Spleen (tissue), 11 donors: ENCODE measurements around the gene GIGYF1. TPM values are rescaled to one million over a fixed set of nuclear protein-coding genes. Genes with fewer than 3 reads are reported as not detected.
A peak's percentile ranks its signal among the peaks of the same experiment; 100 is the strongest.
"Not testable (repeated sequence)": the region's sequence is repeated elsewhere in the genome, so short reads cannot be mapped to it uniquely, and the experiment has no call there.

ENCODE experiments used
- DNase-seq: peaks from one replicate; pipeline ENCODE4 v3.0.0-alpha.2; 2020
- H3K27ac ChIP-seq, 8 donors: fragments of 200-600 bp; sonication (generic) in 7 of 8; 1 replicate in 4 of 8; 2 replicates in 4 of 8; pipeline versions ENCODE4 v1.5.0 to v1.8.0; 2016 to 2021; ENCODE audit warnings: inconsistent platforms in 4 of 8, mild to moderate bottlenecking in 4 of 8, moderate library complexity in 1 of 8
- H3K27me3 ChIP-seq, 7 donors: fragments of 200-600 bp; sonication (generic) in 6 of 7; replicated peaks in 1 of 7; 1 replicate in 4 of 7; 2 replicates in 3 of 7; pipeline versions ENCODE4 v1.5.0 to v1.8.0; 2016 to 2021; ENCODE audit warnings: inconsistent platforms in 3 of 7, mild to moderate bottlenecking in 1 of 7
- H3K36me3 ChIP-seq, 6 donors: fragments of 200-600 bp; sonication (generic) in 5 of 6; 1 replicate in 4 of 6; 2 replicates in 2 of 6; pipeline versions ENCODE4 v1.5.0 to v1.8.0; 2016 to 2021; ENCODE audit warnings: inconsistent platforms in 2 of 6
- H3K4me1 ChIP-seq, 6 donors: fragments of 200-600 bp; sonication (generic) in 5 of 6; 1 replicate in 3 of 6; 2 replicates in 3 of 6; pipeline versions ENCODE4 v1.5.0 to v1.8.0; 2016 to 2021; ENCODE audit warnings: inconsistent platforms in 3 of 6
- H3K4me3 ChIP-seq, 8 donors: fragments of 200-600 bp; sonication (generic) in 7 of 8; 1 replicate in 4 of 8; 2 replicates in 4 of 8; pipeline versions ENCODE4 v1.5.0 to v1.8.0; 2016 to 2021; ENCODE audit warnings: inconsistent platforms in 4 of 8, mild to moderate bottlenecking in 4 of 8, moderate library complexity in 2 of 8
- H3K9me3 ChIP-seq, 8 donors: fragments of 200-600 bp; sonication (generic) in 7 of 8; 1 replicate in 4 of 8; 2 replicates in 4 of 8; pipeline versions ENCODE4 v1.5.0 to v1.8.0; 2016 to 2021; ENCODE audit warnings: inconsistent platforms in 4 of 8
- CTCF ChIP-seq, 11 experiments: fragments of 200-600 bp in 7 of 11; fragments of 450-650 bp in 4 of 11; sonication (generic) in 4 of 11; IDR thresholded peaks in 8 of 11; conservative IDR thresholded peaks in 3 of 11; 1 replicate in 7 of 11; 2 replicates in 4 of 11; pipeline versions ENCODE4 v1.4.0 to v1.8.0; 2016 to 2021; ENCODE audit warnings: antibody characterized with exemption in 11 of 11, inconsistent platforms in 4 of 11, mild to moderate bottlenecking in 1 of 11
- POLR2A ChIP-seq, 3 donors: fragments of 450-650 bp; IDR thresholded peaks; one replicate each; pipeline ENCODE4 v1.5.1; 2017; ENCODE audit warnings: antibody characterized with exemption in 3 of 3, mild to moderate bottlenecking in 1 of 3
- POLR2AphosphoS5 ChIP-seq, 3 donors: sonication (generic); formaldehyde crosslinking; IDR thresholded peaks; one replicate each; pipeline ENCODE4 v1.5.1; 2017; ENCODE audit warnings: antibody characterized with exemption in 3 of 3
- WGBS, 5 donors: extraction: QIAGEN DNeasy Blood & Tissue Kit in 3 of 5; methylation state at CpG; one replicate each; pipeline versions ENCODE4 v1.1.5 to v1.1.7; 2013 to 2018; 5-methylcytosine and 5-hydroxymethylcytosine counted together
- intact Hi-C: fragments of 100-400 bp; cut with DNase I; formaldehyde crosslinking; loops from one replicate; pipeline ENCODE4 v1.15.0; 2023; ENCODE audit warnings: low total_unique reads
- polyA plus RNA-seq, 3 donors: library from polyadenylated mRNA; stranded (reverse); fragments of 200-250 nt; gene quantifications; one replicate each; pipeline ENCODE4 v1.2.1, GENCODE V29; 2013
- total RNA-seq, 7 donors: library from RNA; depleted of rRNA in 3 of 7; stranded (reverse); fragments of >200 nt in 3 of 7; fragmentation: NEBNext Ultra II Directional in 4 of 7; extraction: Animal tissue kit (Norgen Biotek cat#: 25700) in 4 of 7; gene quantifications; one replicate each; pipeline versions ENCODE4 v1.1.0 to v1.2.1, GENCODE V29; 2016 to 2021
- donor health status: healthy with polysubstance abuse.
- donor health status: DM: no; HTN: no; CAD: no; lungs with moderate emphysema.
- donor health status: DM: no; HTN: no; CAD: no.
- donor health status: Bipolar disorder and iron deficiency.
- donor health status: healthy.
- donor health status: DM: no; HTN: no; CAD: no.
- donor health status: DM: yes; HTN: yes; CAD: no.

Gene GIGYF1
- total and polyA plus RNA-seq, 10 donors = 15.4 to 102 (median 54.6) TPM

- intact Hi-C loops = loop anchor here (10.0 kb wide), 3 partner anchors 148 to 348 kb away; partner anchors contain the start of genes SLC12A9 and TSC22D4
- H3K27ac ChIP-seq = peak overlapping the region in 6 of 8 donors; percentile 90 to 98 (median 95)
- peak; percentile 83 for DNase-seq
- H3K36me3 ChIP-seq = peaks cover 0 to 19% (median 0%) of the 10 kb centered on the region in 6 donors
- WGBS, 5 donors = 44 to 69% (median 52%) methylated on average over 20 to 34 of the region's 34 CpGs
- no peaks in the 10 kb centered on the region for H3K27me3 ChIP-seq
- H3K4me1 ChIP-seq = peaks cover 6 to 31% (median 26%) of the 10 kb centered on the region in 6 donors
- no peaks in the 10 kb centered on the region for H3K9me3 ChIP-seq
- peak overlapping the region; percentile 72 to 92 (median 82) for H3K4me3 ChIP-seq
- TF ChIP-seq POLR2AphosphoS5 (IDR thresholded peaks at IDR 0.05) (no peak), CTCF (IDR thresholded peaks at IDR 0.05 in 8 of 11, conservative IDR thresholded peaks at IDR 0.05 in 3 of 11) (no peak), POLR2A (IDR thresholded peaks at IDR 0.05) (no peak)
Measured at GRCh38 chr7:100706672-100707311, 12.7 kb upstream of the GIGYF1 start.

GRCh38 chr7:100705753-100706671 lies 12.0 kb upstream of the GIGYF1 start, which contains the start of gene POP7:
TSS of gene POP7 (plus strand) at chr7:100706121. CDS start at chr7:100706831, 710 bp downstream.
- peak; percentile 99 for DNase-seq
- Histone ChIP-seq H3K4me1 (peaks cover 6 to 31% (median 26%) of the 10 kb centered on the region in 6 donors), H3K9me3 (no peaks in the 10 kb centered on the region), H3K36me3 (peaks cover 0 to 19% (median 0%) of the 10 kb centered on the region in 6 donors), H3K4me3 (peak within 1 kb of the TSS; percentile 72 to 92 (median 82)), H3K27me3 (no peaks in the 10 kb centered on the region), H3K27ac (peak within 1 kb of the TSS; percentile 90 to 98 (median 94))
- TF ChIP-seq POLR2A (IDR thresholded peaks at IDR 0.05) (peak in 1 of 3 donors; percentile 10), CTCF (IDR thresholded peaks at IDR 0.05 in 8 of 11, conservative IDR thresholded peaks at IDR 0.05 in 3 of 11) (no peak), POLR2AphosphoS5 (IDR thresholded peaks at IDR 0.05) (peak; percentile 92 to 96 (median 95))
- 0 to 1% (median 0%) methylated on average over 71 to 86 of the region's 86 CpGs for WGBS, 5 donors
- intact Hi-C loops = loop anchor here (10.0 kb wide), 3 partner anchors 149 to 349 kb away; partner anchors contain the start of genes SLC12A9 and TSC22D4

GRCh38 chr7:100705320-100705752 lies 11.3 kb upstream of the GIGYF1 start:
- Histone ChIP-seq H3K9me3 (no peaks in the 10 kb centered on the region), H3K27me3 (no peaks in the 10 kb centered on the region), H3K4me1 (peaks cover 6 to 31% (median 26%) of the 10 kb centered on the region in 6 donors), H3K36me3 (peaks cover 0 to 19% (median 0%) of the 10 kb centered on the region in 6 donors), H3K4me3 (peak overlapping the region; percentile 72 to 92 (median 82)), H3K27ac (peak overlapping the region; percentile 90 to 98 (median 94))
- WGBS, 5 donors = 0 to 1% (median 0%) methylated on average over 5 to 25 of the region's 25 CpGs
- intact Hi-C loops = loop anchor here (10.0 kb wide), 3 partner anchors 149 to 349 kb away; partner anchors contain the start of genes SLC12A9 and TSC22D4
- no peak for TF ChIP-seq POLR2AphosphoS5 (IDR thresholded peaks at IDR 0.05)
- TF ChIP-seq POLR2A (IDR thresholded peaks at IDR 0.05) = no peak
- TF ChIP-seq CTCF (IDR thresholded peaks at IDR 0.05 in 8 of 11, conservative IDR thresholded peaks at IDR 0.05 in 3 of 11) = peak; percentile 76 to 95 (median 90)
- DNase-seq = peak; percentile 95

GRCh38 chr7:100701089-100701488 lies 7.0 kb upstream of the GIGYF1 start:
- H3K27ac ChIP-seq, H3K4me3 ChIP-seq, DNase-seq, H3K9me3 ChIP-seq, H3K36me3 ChIP-seq: not testable (repeated sequence)
- intact Hi-C loops = loop anchor here (10.0 kb wide), 3 partner anchors 154 to 354 kb away; partner anchors contain the start of genes SLC12A9 and TSC22D4
- peaks cover 0 to 13% (median 9%) of the 10 kb centered on the region in 6 donors for H3K4me1 ChIP-seq
- peaks cover 0 to 10% (median 0%) of the 10 kb centered on the region in 7 donors for H3K27me3 ChIP-seq
- WGBS, 5 donors = 46 to 80% (median 54%) methylated on average over 3 of the region's 3 CpGs
